Psoas muscle (tissue), 8 donors: ENCODE measurements around the gene GABPB2. TPM values are rescaled to one million over a fixed set of nuclear protein-coding genes. Genes with fewer than 3 reads are reported as not detected.

Source experiments
- ATAC-seq, 4 donors: fragments of 200-7000 bp; cut with Tn5 transposase; one replicate each; pipeline ENCODE4 v1.9.1; 2020; ENCODE audit warnings: moderate library complexity in 3 of 4, mild to moderate bottlenecking in 2 of 4
- DNase-seq, 2 donors: peaks; one replicate each; pipeline ENCODE4 v3.0.0-alpha.2; 2020
- H3K27ac ChIP-seq: fragments of 200-600 bp; one replicate; pipeline ENCODE4 v1.8.0; 2022
- H3K27me3 ChIP-seq, 3 donors: fragments of 200-600 bp in 1 of 3; one replicate each; pipeline versions ENCODE4 v1.6.1 to v1.8.0; 2013 to 2022; ENCODE audit warnings: low read length in 2 of 3, mild to moderate bottlenecking in 2 of 3, moderate library complexity in 1 of 3; ENCODE audit not compliant: insufficient read depth in 3 of 3
- H3K36me3 ChIP-seq, 2 donors: fragments of 200-600 bp in 1 of 2; one replicate each; pipeline versions ENCODE4 v1.6.1 to v1.8.0; 2013 to 2022; ENCODE audit warnings: low read depth in 1 of 2, mild to moderate bottlenecking in 1 of 2, moderate library complexity in 1 of 2; ENCODE audit not compliant: insufficient read depth in 1 of 2
- H3K4me1 ChIP-seq: fragments of 200-600 bp; one replicate; pipeline ENCODE4 v1.8.0; 2022
- H3K4me3 ChIP-seq: fragments of 200-600 bp; one replicate; pipeline ENCODE4 v1.8.0; 2022; ENCODE audit warnings: mild to moderate bottlenecking
- H3K9me3 ChIP-seq: fragments of 200-600 bp; one replicate; pipeline ENCODE4 v1.8.0; 2022
- WGBS, 3 donors: extraction: QIAGEN DNeasy Blood & Tissue Kit; methylation state at CpG; one replicate each; pipeline versions ENCODE4 v1.1.6 to v1.1.7; 2013; 5-methylcytosine and 5-hydroxymethylcytosine counted together
- intact Hi-C, 2 donors: fragments of 100-400 bp; cut with DNase I; formaldehyde crosslinking; loops; one replicate each; pipeline versions ENCODE4 v1.11.0 to v1.14.2; 2022
- polyA plus RNA-seq, 3 donors: library from polyadenylated mRNA; stranded (reverse); fragments of 200-250 nt; gene quantifications; one replicate each; pipeline ENCODE4 v1.2.3, GENCODE V29; 2013
- total RNA-seq, 4 donors: library from RNA; stranded (reverse); fragmentation: NEBNext Ultra II Directional in 2 of 4; extraction: Animal tissue kit (Norgen Biotek cat#: 25700) in 2 of 4; gene quantifications; one replicate each; pipeline versions ENCODE4 v1.2.1 to v1.2.4, GENCODE V29; 2021 to 2023
- TF ChIP-seq, protein P1 (sequence below): fragments of 200-600 bp; IDR thresholded peaks from one replicate; pipeline ENCODE4 v1.8.0; 2022; ENCODE audit warnings: antibody characterized with exemption
- donor health status: healthy with polysubstance abuse.
- donor health status: DM: no; HTN: no; CAD: no; lungs with moderate emphysema.
- donor health status: Bipolar disorder and iron deficiency.
- donor health status: healthy.
- donor health status: DM: yes; HTN: yes; CAD: no.
- donor health status: DM: no; HTN: no; CAD: no.
- donor health status: DM: no; HTN: no; CAD: no.
- donor health status: DM: yes; HTN: yes; CAD: no.

The GABPB2 gene
- total and polyA plus RNA-seq, 7 donors: 2.6 to 15.9 (median 8.2) TPM

DNA sequence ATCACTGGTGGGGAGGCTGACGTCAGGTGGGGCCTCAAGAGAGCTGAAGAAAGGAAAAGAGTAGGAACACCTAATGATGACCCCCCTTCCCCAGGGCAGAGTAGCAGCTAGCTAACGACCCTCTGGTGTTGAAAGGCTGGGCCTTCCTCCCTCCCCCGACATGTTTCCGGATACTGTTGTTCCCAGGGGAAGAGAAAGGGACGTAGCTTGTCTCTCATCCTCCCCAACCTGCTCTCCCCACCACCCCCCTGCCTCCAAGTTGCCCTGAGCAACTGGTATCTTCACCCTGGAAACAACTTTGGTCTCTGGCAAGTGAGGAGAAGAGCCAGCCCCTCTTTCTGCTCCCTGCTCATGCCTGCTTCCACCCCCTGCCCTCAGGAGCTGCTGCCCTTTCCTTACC is 73.4 kb downstream of the GABPB2 start:
- TF ChIP-seq, protein P1, sequence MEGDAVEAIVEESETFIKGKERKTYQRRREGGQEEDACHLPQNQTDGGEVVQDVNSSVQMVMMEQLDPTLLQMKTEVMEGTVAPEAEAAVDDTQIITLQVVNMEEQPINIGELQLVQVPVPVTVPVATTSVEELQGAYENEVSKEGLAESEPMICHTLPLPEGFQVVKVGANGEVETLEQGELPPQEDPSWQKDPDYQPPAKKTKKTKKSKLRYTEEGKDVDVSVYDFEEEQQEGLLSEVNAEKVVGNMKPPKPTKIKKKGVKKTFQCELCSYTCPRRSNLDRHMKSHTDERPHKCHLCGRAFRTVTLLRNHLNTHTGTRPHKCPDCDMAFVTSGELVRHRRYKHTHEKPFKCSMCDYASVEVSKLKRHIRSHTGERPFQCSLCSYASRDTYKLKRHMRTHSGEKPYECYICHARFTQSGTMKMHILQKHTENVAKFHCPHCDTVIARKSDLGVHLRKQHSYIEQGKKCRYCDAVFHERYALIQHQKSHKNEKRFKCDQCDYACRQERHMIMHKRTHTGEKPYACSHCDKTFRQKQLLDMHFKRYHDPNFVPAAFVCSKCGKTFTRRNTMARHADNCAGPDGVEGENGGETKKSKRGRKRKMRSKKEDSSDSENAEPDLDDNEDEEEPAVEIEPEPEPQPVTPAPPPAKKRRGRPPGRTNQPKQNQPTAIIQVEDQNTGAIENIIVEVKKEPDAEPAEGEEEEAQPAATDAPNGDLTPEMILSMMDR: no peak
- Histone ChIP-seq H3K27ac (peak overlapping the region; percentile 89), H3K4me3 (peak overlapping the region; percentile 76), H3K4me1 (peaks cover 54% of the 10 kb centered on the region), H3K9me3 (no peaks in the 10 kb centered on the region), H3K27me3 (no peaks in the 10 kb centered on the region), H3K36me3 (peaks cover 0 to 20% of the 10 kb centered on the region in 2 donors)
- intact Hi-C loops: no loop called here
- no peak for DNase-seq
- ATAC-seq: no peak
- WGBS, 3 donors: 12 to 18% (median 12%) methylated on average over 3 to 5 of the region's 5 CpGs

- ATAC-seq: peak in 1 of 4 donors; percentile 1
- Histone ChIP-seq H3K4me1 (peaks cover 54% of the 10 kb centered on the region), H3K36me3 (peaks cover 0 to 13% of the 10 kb centered on the region in 2 donors), H3K9me3 (no peaks in the 10 kb centered on the region), H3K4me3 (peak overlapping the region; percentile 76), H3K27me3 (no peaks in the 10 kb centered on the region), H3K27ac (peak overlapping the region; percentile 89)
- TF ChIP-seq, protein P1: no peak
- intact Hi-C loops: no loop called here
- 14 to 21% (median 20%) methylated on average over 7 of the region's 7 CpGs for WGBS, 3 donors
- DNase-seq: no peak
Observed at GRCh38 chr1:151144474-151145303, 74.1 kb downstream of the GABPB2 start.

DNA sequence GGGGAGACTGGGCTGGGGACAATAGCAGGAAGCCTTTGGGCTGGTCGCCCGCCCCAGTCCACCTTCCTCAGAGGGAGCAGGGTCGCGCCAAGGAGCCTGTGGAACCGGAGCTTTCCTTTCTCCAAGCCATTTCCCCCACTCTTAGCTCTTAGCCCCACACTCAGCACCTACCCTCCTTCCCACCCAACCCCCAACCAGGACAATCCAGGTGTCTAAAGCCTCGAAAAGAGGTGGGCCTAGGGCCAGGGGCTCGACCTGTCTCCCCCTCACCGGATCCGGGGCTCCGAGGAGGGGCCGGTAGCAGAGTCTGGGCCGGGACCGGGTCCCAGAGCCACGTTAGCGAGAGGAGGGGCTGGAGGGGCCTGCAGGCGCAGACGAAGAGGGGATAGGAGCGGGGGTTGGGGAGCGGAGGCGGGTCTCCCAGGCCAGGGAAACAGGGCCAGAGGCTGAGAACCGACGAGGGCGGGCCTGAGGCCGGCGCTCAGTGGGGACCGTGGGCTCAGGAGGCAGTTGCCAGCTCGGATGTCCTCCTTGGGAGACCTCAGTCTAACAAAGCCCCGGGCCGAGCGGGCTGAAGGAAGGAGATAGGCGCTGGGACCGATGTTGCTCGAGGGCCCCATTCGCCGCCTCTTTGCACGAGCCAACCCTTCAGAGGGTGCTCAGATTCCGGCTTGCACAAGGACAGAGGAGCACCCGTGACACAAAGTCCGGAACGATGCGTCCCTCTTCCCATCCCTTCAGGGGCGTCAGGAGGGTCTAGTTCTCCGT is 74.9 kb downstream of the GABPB2 start:
- TF ChIP-seq, protein P1: no peak
- no peaks in the 10 kb centered on the region for H3K9me3 ChIP-seq
- DNase-seq (peak in 1 of 2 donors; percentile 79), ATAC-seq (peak; percentile 8 to 41 (median 27))
- H3K4me3 ChIP-seq: peak overlapping the region; percentile 76
- peaks cover 54% of the 10 kb centered on the region for H3K4me1 ChIP-seq
- WGBS, 3 donors: 3% methylated on average over 40 to 43 of the region's 43 CpGs
- no peaks in the 10 kb centered on the region for H3K27me3 ChIP-seq
- intact Hi-C loops: no loop called here
- H3K36me3 ChIP-seq: peaks cover 0 to 5% of the 10 kb centered on the region in 2 donors
- H3K27ac ChIP-seq: peak overlapping the region; percentile 89

DNA sequence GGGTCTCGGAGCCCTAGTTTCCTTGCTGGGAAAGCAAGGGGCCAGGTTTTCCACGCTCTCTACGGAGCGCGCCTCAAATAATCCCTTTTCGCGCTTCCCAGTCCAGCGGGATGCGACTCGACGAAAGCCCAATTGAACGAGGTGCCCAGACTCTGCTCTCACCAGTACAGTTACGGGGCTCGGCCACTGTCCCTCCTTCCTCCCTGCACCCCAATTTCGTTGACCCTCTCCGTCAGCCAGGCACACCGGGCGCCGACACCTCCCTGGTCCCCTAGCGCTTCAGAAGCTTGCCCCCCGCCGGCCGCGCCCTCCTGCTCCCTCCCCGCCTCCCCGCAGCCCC is 75.5 kb downstream of the GABPB2 start:
- WGBS, 3 donors: 1% methylated on average over 26 of the region's 26 CpGs
- H3K27me3 ChIP-seq: no peaks in the 10 kb centered on the region
- peak in 1 of 4 donors; percentile 0 for ATAC-seq
- H3K27ac ChIP-seq: peak overlapping the region; percentile 89
- intact Hi-C loops: no loop called here
- no peak for DNase-seq
- TF ChIP-seq, protein P1: no peak
- peaks cover 53% of the 10 kb centered on the region for H3K4me1 ChIP-seq
- no peaks in the 10 kb centered on the region for H3K9me3 ChIP-seq
- H3K4me3 ChIP-seq: peak overlapping the region; percentile 76
- H3K36me3 ChIP-seq: peaks cover 0 to 5% of the 10 kb centered on the region in 2 donors
